ENCODE data around the gene CDADC1.
"Not testable (repeated sequence)": the region's sequence is repeated elsewhere in the genome, so short reads cannot be mapped to it uniquely, and the experiment has no call there.

Gene CDADC1

DNA sequence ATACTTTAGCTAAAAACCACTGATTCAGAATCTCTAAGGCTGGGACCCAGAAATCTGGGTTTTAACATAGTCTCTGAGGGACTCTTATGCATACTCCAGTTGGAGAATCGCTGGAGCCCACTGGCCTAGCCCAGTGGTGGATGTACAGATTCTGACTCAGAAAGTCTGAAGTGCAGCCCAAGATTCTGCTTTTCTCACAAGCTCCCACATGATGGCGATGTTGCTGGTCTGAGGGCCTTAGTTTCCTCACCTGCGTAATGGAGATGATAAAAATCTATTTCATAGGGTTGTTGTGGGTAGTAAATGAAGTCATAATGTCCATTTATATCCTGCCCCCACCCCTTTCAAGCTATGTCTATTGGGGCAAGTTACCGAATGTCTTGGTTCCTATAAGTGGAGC is 7.7 kb upstream of the CDADC1 start:
- DNase-seq, result no peak

DNA sequence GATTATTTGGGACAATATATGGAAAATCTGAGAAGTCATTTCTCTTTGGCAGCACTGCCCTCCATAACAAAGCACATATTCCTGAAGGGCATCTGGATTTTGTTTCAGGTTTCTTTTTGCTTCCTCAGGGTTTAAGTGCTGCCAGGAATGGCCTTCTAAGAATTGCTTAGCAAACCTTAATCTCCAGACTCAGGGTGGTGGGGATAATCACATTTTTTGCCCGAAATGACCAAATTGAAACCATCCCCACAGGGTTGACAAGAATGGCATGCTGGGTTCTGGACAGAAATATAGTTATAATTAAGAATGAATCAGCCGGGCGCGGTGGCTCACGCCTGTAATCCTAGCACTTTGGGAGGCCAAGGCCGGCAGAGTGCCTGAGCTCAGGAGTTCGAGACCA is 6.4 kb upstream of the CDADC1 start:
- no peak for DNase-seq

DNA sequence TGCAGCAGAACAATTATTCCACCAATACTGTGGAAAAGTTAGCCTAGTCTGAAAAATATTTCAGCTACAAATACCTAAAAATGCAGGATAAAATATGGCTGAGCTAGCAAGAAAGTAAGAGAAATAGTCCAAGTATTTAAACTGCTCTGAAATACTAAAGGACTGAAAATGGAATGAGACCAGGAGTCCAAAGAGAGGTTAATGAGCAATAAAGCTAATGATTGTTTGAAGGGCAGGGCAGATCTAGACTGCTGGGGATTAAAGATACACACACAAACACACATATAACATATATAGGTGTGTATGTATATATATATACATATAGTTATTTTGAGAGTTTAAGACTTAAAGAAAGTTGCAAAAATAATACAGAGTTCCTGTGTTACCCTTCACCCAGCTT is 2.6 kb upstream of the CDADC1 start:
- DNase-seq, result no peak

DNA sequence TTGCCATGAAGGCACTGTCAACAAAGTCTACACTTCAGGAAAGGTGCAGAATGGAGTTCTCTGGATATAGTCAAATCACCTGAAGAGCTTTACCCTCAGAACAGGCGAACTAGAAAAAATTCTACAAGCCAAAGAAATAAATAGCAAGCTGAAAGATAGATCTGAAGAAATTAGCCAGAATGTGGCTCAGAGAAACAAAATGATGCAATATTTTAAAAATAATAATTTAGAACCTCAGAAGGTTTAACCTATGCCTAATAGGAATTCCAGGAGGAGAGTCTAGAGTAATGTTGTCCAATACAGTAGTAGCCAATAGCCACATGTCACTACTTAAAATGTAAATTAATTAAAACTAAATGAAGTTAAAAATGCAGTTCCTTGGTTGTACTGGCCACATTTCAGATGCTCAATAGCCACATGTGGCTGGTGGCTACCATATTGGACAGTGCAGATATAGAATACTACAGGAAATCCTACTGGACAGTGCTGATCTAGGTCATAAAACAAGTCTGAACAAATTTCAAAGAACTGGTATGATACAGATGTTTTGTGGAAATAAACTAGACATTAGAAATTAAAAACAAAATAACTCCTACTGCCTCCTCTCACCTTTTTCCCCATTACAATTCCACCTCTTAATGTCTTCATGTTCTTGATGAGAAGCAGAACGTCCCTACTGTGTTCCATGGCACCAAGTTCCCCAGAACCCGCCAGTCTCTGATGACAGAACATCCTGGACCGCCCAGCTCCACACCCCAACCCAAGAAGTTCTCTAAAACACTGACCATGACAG is 679 bp upstream of the CDADC1 start:
- DNase-seq, result no peak

DNA sequence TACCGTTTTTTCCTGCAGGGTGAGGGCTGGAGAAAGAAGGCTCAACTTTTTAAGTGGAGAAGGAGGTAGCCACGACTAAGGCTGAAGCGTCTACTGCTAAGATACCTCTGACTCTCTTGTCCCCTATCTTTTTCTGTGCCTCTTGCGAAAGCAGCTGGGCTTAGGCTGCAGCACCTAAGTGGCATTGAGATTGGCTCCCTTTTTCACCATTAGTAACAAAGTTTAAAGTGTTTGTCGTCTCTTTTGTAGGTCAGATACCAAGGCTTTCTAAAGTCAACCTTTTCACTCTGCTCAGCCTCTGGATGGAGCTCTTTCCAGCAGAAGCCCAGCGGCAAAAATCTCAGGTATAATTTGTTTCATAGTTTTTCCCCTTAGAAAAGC is 887 bp downstream of the CDADC1 start:
- no peak for DNase-seq

DNA sequence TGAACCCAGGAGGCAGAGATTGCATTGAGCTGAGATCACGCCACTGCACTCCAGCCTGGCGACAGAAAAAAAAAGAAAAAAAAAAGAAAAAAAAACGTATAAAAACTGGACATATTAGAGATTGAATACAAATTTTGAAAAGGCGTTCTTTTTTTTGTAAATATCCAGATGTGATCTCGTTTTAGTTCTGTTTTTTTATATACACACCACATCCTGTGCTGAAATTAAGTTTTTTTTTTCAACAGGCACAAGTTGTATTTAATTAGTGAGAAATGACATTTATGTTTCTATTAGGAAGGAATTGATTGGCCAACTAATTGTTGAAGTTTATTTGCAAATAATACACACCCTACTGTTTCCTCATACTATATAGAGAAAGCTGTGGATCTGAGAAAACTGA is 3.6 kb downstream of the CDADC1 start:
- DNase-seq, result no peak

DNA sequence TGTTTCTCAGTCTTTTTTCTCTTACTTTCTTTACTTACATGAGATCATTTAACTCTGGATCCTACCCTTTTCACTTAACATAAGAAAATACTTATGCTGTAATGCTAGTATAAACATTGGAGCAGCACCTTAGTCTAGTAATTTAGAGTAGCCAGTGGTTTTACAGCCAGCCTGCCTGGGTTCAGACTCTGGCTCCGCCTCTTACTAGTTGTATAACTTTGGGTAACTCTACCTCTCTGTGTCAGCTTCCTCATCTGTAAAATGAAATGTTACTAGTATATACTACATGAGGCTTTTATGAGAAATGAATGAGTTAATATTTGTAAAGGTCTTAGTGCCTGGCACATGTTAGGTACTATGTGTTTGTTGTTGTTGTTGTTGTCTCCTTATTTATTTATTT is 5.6 kb downstream of the CDADC1 start:
- no peak for DNase-seq

DNA sequence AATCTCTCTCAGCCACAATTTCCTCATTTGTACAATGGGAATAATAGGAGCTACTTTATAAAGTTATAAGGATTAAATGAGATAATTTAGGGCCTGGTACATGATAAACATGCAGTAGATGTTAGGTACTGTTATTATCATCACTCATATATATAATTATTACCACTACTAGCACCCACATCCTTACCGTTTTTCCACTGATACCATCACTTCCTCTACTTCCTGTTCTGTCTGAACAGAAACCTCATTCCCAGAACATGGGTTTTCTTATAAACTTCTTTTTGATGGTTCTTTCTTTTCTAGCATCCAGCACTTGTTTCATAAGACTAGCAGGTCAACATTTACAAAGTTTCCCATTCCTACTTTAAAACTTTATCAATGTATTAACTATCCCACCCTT is 6.3 kb downstream of the CDADC1 start:
- no peak for DNase-seq

DNA sequence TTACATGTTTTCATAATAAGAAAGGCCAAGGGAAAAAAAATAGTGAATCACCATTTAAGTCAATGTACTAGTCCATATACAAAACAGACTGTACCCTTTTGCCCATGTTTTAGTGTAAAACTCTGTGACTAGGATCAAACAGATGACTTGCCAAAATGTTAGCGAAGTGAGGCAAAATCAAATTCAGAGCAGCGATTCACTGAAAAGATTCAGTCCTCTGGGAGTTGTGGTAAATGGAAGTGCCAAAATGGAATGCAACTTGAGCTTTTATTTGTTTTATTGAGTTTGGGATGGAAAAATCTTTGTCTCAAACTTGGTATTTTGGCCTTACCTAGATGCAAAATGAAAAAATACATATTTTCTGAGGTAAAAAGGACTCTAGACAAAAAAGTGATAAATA is 9.1 kb downstream of the CDADC1 start:
- DNase-seq, result no peak

DNA sequence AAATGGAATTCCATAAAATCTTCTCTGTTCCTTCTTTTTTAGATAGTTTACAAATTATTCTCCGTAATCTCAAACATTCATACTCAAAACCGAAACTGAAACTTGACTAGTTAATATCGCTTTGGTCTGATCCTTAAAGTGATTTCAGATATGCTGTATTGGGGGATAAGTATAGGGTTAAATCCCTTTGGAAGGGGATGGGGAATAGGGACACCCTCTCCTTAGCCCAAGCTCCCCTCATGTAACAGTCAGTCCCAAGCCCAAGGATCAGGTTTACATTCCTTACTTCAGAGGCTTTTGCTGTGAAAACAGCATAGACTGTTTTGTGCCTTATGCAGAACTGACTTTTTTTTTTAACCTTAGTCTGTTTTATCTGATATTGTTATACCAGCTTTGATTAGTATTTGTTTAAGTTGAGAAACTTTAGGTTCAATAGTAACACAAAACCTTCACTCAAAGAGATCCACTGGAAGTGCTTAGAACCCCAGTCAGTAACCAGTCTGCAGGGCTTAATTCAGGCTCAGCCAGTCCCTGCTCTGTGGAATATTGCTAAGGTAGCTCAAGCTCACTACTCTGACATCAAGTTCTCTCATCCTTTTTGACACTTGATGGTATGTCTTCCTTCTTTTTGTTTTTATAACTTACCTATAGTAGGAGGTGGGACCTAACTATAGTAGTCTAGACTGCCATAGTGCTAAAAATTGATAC is 10.5 kb downstream of the CDADC1 start:
- DNase-seq, result no peak

DNA sequence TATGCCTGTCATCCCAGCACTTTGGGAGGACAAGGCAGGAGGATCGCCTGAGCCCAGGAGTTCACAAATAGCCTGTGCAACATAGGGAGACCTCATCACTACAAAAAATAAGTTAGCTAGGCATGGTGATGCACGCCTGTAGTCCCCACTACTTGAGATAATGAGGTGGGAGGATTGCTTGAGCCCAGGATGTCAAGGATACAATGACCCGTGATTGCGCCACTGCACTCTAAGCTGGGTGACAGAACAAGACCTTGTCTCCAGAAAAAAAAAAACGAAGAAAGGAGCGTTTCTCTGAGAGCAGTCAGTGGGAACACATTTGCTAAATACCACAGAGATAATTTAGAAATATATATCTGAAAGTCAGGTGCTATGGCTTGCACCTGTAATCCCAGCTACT is 11.9 kb downstream of the CDADC1 start:
- no peak for DNase-seq

DNA sequence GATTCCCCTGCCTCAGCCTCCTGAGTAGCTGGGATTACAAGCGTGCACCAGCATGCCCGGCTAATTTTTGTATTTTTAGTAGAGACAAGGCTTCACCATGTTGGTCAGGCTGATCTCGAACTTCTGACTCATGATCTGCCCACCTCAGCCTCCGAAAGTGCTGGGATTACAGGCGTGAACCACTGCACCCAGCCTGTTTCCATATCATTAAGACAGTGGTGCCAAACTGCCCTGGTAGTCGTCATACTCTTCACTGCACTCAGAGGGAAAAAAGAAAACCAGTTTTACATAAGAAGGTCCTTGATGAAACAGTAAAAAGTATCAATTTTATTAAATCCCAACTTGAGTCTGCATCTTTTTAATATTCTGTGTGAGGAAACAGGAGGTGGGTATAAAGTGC is 14.9 kb downstream of the CDADC1 start:
- no peak for DNase-seq

DNA sequence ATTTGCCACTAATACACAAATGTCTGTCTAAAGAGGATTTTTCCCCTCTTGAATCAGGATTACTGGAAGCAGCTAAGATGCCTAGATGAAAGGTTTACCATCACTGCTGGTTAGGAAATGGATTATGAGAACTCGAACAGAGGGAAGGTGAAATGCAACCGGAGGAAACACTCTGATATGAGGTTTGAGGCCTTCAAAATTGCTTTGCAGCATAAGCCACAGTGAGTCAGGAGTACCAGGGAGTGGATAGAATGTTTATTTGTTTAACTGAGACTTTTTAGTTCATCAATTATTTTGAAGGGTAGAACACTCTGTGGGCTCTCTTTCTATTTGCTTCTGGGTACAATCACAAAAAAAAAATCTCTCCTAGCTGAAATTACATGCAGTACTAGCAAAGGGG is 18.1 kb downstream of the CDADC1 start:
- DNase-seq, result no peak

DNA sequence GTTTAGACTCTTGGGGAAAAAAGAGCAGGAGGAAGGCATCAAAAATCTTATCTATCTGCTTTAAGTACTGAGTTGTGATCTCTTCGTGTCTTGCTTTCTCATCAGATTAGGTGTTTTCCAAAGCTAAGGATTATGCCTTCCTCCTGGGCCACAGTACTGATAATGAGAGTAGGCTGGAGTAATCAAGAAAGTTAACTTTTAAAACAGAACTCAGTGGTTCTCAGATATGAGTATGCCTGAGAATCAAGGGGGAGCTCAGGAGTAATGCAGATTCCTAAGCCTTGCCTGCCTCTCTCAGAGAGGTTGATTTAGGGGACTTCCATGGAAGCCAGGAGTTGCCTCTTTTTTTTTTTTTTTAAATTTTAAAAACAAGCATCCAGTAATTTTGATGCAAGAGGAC is 23.5 kb downstream of the CDADC1 start:
- DNase-seq, result no peak

DNA sequence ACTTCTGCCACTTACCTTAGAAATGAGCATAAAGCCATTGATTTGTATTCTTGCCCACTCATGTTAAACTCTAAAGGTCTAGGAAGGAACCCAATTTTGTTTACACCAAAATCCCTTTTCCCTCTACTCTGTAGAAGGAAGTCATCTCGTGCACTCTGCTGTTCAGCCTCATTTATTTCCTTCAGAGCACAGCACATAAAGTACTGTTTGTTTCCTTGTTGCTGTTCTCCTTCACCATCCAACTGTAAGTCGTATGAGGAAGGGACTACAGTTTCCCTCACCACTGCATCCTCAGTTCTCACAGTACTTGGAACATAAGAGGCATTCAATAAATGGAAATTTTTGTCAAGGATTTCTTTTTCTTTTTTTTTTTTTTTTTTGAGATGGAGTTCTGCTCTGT is 24.6 kb downstream of the CDADC1 start:
- DNase-seq, result no peak

DNA sequence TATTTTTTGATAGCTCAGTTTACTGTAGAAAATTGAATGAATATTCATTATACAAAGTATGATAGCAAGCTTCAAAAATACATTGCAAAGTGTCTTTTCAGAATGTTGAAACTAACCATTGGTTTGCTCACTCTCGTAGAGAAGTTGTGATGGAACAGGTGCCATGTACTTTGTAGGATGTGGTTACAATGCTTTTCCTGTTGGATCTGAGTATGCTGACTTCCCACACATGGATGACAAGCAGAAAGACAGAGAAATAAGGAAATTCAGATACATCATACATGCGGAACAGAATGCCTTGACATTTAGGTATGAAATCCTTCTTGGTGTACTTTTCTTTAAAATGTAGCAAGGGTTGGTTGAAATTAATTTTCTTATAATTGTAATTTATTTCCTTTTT is 30.5 kb downstream of the CDADC1 start:
- DNase-seq, result no peak

DNA sequence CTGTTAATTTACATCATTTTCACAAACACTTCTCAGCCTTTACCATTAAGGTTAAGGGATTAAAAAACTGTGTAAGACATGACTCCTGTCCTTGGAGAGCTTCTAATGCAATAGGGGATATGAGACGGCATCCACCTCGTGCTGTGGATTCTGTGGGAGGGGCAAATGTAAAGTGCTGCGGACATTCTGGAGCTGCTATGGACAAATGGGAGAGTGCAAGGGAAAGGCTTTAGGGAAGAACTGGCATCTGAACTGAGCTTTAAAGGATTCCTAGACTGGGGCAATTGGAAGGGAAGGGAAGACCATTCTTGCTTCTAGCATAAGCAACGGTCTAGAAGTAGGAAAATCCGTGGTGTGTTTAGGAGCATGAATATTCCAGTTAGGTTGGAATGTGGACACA is 31.4 kb downstream of the CDADC1 start:
- DNase-seq, result no peak

DNA sequence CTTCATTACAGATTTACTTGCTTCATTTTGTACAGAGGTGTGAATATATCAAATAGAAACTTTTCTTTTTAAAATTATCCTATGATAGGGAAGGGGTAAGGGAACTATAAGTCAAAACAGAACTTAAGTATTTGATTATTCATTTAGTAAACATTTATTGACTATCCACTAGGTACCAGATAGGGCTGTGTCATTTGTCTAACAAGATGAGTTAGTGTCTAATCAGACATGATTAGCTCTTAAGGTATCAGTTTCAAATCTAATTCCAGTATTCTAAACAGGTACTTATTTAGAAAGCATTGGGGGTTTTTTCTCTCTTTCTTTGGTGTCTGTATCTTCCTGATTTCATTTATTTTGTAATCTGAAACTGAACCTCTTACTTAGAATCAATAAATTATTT is 32.2 kb downstream of the CDADC1 start:
- DNase-seq, result no peak

DNA sequence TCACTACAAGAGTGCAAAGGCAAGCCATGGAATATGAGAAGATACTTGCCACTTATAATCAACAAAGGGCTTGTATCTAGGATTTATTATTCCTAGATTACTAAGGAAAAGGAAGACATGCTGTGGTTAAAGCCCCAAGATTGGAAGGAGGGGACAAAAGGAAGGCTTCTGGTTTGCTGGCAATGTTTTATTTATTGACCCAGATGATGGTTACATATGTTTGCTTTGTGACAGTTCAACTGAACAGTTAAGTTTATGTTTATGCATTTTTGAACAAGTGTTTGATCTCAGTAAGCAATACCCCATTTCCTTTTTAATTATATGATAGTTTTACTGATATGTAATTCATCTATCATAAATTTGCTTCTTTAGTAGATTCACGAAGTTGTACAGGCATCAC is 40.3 kb downstream of the CDADC1 start:
- DNase-seq, result no peak

DNA sequence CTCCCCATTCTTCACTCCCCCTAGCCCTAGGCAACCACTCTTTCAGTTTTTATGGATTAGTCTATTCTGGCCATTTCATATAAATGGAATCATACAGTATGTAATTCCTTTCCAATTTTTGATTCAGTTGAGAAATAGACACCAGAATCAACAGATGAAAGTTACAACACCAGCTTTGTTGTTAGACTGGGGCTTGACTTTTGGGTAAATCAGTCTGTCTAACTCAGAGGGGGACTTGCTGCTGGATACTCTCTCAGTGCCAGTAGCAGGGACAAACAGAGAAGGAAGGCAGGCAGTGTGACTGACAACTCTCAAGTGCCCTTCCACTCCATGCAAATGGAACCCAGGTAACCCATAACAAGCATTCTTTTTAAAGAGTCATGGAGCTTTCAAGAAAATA is 40.7 kb downstream of the CDADC1 start:
- DNase-seq, result no peak

DNA sequence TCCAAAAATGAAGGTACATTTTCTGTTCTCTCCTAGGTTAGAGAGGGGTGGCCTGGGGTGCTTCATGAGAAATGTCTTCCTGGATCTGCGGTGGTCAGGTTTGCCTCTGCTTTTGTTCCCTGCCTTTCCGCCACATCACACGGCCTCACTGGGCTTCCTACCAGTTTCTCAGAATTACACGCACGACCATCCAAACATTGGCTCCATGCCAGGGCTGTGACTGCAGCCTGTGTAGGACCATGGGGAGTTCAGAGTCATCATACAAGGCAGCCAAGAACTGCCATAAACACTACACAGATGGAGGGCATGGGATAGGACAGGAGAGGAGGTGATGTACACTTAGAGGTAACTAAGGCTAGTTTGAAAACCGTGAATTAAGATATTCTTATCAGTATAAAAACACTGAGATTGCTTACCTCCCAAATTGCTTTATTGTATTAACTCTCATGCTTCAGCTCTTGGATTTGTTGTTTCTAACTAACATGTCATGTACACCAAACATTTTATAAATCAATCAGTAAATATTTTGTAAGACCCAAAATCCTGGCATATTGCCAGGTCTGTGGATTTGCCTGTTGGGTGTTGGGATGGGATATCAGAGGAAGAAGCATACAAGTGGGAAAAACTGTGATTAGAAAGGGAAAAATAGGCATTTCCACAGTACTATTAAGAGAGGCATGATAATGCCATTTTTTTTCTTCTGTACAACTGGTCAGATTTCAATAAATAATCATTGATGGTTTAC is 45.2 kb downstream of the CDADC1 start:
- peak; percentile 41 for DNase-seq

DNA sequence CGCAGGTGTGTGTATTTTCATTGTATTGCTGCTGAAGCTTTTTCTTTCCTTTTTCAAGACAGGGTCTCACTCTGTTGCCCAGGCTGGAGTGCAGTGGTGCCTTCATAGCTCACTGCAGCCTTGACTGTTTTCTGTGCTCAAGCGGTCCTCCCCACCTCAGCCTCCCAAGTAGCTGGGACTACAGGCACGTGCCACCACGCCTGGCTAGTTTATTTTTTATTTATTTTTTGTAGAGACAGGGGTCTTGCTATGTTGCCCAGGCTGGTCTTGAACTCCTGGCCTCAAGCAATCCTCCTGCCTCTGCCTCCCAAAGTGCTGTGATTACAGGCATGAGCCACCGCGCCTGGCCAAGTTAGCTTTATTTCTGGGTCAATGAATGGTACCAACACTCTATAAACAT is 47.0 kb downstream of the CDADC1 start:
- DNase-seq, result not testable (repeated sequence)

DNA sequence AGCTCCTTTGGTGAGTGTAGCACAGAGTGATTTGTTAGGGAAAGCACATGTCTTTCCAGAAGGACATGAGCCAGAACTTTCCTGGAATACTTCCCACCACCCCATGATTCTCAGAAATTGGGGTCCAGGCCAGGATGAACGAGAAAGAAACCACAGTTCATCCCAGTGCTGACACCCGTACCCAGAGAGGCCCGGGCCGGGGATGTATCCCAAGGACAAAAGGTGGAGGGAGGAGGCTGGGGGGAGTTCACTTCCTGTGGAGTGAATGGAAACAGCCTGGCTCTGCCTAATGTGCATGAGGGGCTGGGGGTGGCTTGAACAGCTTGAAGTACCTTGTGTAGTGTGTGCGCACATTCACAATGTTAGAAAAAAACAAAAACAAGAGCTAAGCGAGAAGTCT is 47.5 kb downstream of the CDADC1 start:
- no peak for DNase-seq

DNA sequence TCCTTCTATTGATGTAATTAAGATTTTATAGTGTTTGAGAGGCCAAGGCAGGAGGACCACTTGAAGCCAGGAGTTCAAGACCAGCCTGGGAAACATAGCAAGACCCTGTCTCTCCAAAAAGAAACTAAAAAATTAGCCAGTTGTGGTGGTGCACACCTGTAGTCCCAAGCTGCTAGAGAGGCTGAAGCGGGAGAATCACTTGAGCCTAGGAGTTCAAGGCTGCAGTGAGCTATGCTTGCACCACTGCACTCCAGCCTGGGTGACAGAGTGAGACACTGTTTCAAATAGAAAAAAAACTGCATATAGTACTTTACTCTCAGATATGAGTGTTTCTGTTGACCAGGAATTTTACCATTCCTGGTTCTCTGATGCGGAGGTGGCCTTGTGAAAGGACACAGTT is 48.9 kb downstream of the CDADC1 start:
- no peak for DNase-seq
